GM12891 (cell line): Measurements from ENCODE around the gene GJC1.

Experiments
- DNase-seq: peaks from one replicate; pipeline ENCODE4 v3.0.0; 2011; ENCODE audit warnings: low spot score; ENCODE audit not compliant: insufficient read length
- FAIRE-seq: peaks from 2 replicates; lab custom pipeline; 2011; peaks lifted over from hg19 to GRCh38; lab: Jason Lieb, UNC
- PAX5 ChIP-seq: IDR thresholded peaks from 2 replicates; pipeline ENCODE4 v1.6.1; 2011; ENCODE audit warnings: low read length, moderate library complexity, mild to moderate bottlenecking; ENCODE audit not compliant: insufficient read depth, severe bottlenecking
- POLR2A ChIP-seq: IDR thresholded peaks from 2 replicates; pipeline ENCODE4 v1.6.1; 2011; ENCODE audit warnings: low read depth, low read length, control low read depth
- POLR2AphosphoS5 ChIP-seq: IDR thresholded peaks from 2 replicates; pipeline ENCODE4 v1.6.1; 2011; ENCODE audit warnings: low read depth, low read length, control low read depth
- POU2F2 ChIP-seq: IDR thresholded peaks from 2 replicates; pipeline ENCODE4 v1.6.1; 2011; ENCODE audit warnings: low read depth, mild to moderate bottlenecking, control low read depth, low read length, moderate library complexity
- SPI1 ChIP-seq: IDR thresholded peaks from 2 replicates; pipeline ENCODE4 v1.6.1; 2011; ENCODE audit warnings: low read depth, low read length, control low read depth
- TAF1 ChIP-seq: IDR thresholded peaks from 2 replicates; pipeline ENCODE4 v1.6.1; 2011; ENCODE audit warnings: low read depth, low read length, control low read depth

Gene GJC1

DNA sequence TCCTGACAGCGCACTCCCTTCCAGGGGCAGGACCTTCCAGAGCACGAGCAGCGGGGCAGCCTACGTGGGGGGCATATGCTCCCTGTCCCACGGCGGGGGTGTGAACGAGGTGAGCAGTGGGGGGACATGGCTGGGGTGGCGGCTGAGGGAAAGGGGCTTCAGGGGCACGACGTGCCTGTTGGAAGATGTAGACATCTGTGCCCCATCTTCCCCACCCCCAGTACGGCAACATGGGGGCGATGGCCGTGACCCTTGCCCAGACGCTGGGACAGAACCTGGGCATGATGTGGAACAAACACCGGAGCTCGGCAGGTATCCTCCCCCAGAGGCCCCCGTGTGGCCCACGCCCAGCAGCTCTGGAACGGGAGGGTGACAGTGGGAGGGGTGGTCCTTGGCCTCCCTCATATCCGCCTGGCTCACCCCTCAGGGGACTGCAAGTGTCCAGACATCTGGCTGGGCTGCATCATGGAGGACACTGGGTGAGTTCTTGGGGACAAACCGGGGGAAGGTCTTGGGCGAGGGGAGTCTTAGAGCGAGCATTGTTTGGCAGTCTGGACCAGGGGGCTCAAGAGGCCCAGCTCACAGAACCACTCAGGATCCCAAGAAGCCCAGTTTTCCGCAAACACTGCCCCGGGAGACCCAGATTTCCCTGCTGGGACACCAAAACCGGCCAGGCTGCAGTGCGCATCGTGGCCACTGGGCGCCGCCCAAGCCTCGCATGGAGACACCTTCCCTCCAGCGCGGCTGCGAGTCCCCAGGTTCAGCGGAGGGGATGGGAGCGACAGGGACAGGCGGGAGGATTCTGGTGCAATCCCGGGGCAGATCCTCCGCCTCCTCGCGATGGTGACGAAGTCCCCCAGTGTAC lies 55.6 kb downstream of the GJC1 start:
- TF ChIP-seq POLR2A (no peak), TAF1 (no peak), PAX5 (no peak), POLR2AphosphoS5 (no peak), POU2F2 (no peak), SPI1 (no peak)
- peak; percentile 96 for FAIRE-seq
- peak; percentile 95 for DNase-seq

DNA sequence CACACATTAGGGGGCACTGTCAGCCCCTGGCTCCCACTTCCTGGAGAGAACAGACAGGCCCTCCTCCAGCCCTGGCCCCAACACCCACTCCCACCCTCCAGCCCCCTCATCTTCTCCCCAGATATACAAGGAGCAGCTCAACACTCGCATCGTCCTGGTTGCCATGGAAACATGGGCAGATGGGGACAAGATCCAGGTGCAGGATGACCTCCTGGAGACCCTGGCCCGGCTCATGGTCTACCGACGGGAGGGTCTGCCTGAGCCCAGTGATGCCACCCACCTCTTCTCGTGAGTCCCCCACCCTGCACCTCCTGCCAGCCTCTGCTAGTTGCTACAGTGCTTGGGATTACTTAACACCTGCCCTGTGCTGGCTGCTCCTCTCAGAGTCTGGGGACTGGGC lies 56.9 kb downstream of the GJC1 start:
- FAIRE-seq, result no peak
- TF ChIP-seq POLR2A (no peak), TAF1 (no peak), SPI1 (no peak), POLR2AphosphoS5 (no peak), POU2F2 (no peak), PAX5 (no peak)
- no peak for DNase-seq

DNA sequence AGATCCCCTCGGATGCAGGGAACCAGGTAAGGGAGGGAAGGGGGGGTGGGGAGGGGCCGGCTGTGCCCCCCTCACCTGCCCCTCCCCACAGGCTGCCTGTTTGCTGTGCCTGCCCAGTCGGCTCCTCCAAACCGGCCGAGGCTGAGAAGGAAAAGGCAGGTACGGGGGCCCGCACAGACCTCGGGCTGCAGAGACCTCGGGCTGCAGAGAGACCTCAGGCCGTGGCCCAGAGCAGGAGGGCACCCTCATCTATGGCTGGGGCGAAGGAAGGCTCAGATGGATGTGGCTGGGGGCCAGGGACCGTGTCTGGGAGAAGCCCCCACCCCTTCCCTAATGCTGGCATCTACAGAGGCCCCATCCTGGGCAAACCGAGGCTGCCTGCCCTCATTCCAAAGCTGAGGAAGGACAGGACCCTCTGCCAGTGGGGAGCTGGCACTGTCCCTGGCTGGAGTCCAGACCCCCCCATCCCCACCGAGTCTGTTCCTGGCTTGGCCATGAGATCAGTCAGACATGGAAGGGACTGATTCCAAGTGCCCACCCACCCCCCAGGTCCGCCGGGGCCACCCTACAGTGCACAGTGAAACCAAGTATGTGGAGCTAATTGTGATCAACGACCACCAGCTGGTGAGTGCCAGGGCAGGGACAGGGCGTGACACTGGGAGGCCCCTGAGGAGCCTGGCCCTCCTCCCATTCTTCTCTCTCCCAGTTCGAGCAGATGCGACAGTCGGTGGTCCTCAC lies 57.6 kb downstream of the GJC1 start:
- no peak for TF ChIP-seq POLR2A
- no peak for TF ChIP-seq POU2F2
- TF ChIP-seq PAX5, result no peak
- TF ChIP-seq POLR2AphosphoS5, result no peak
- TF ChIP-seq TAF1, result no peak
- no peak for TF ChIP-seq SPI1
- DNase-seq (no peak), FAIRE-seq (no peak)

DNA sequence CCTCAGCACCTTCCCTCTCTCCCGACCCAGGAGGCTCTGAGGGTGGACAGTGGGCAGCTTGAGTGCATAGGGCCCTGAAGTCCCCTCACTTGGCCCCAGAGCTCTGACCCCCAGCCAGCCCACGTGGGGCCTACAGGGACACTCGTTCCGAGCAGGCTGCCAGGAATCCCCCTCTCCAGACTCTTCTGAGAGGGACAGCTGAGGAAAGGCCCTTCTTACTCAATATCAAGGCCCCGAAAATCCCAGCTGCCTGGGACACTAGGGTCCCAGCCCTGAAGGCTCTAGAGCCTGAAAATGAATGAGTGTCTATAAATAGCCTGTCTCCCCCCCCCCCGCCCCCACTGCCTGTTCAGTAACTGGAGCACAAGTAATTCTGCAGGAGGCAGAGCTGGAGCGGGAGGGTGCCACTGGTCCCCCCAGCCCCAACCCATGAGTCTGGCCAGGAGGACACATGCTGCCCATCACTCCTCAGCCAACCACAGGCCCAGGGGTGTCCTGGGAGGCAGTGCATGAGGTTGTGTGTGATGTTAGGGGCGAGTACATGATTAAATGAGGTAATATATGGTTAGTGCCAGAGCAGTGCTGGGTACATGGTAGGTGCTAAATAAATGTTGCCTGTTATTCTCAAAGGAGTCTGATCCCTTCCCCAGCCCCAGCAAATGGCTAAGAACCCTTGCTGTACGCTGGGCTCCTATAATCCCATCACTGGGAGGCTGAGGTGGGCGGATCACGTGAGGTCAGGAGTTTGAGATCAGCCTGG lies 59.7 kb downstream of the GJC1 start:
- no peak for DNase-seq
- no peak for TF ChIP-seq POU2F2
- TF ChIP-seq SPI1, result no peak
- TF ChIP-seq PAX5, result no peak
- TF ChIP-seq POLR2A, result no peak
- TF ChIP-seq POLR2AphosphoS5, result no peak
- TF ChIP-seq TAF1, result no peak
- FAIRE-seq, result no peak

DNA sequence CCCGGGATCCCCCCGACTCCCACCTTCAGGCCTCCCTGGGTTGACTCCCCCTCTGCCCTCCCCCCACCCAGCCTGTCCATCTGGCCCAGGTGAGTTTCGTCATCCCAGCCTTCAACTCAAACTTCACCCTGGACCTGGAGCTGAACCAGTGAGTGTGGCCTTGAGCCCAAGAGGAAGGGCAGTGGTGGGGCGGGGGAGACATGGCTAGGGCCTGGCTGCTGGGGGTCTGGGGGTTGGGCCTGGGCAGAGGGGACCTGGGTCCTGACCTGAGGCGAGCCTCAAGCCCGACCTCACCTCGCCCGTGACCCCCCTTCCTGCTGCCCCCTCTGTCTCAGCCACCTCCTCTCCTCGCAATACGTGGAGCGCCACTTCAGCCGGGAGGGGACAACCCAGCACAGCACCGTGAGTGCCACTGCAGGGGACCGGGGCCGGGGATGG lies 60.4 kb downstream of the GJC1 start:
- no peak for FAIRE-seq

DNA sequence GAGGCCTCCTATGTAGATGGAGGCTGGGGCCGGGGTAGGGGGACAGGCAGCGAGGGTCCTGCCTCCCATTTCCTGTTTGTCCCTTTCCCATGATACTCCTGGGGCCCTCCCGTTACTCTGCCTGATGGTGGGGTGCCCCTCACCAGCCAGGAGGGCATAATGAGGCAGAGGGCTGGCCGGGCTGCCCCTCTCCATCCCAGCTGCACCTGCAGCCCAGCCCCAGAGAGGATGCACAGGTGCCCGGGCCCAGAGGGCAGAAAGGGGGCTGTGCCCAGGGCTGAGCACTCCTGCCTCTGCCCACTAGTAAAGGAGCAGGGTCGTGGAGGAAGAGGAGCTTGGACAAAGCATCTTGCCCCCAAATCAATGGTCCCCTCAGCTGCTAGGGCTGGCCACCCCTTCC lies 60.9 kb downstream of the GJC1 start:
- DNase-seq, result no peak
- TF ChIP-seq SPI1 (no peak), POU2F2 (no peak), POLR2A (no peak), POLR2AphosphoS5 (no peak), PAX5 (no peak), TAF1 (no peak)
- FAIRE-seq, result no peak

More for the DNA sequence above, 60.4 kb downstream of the GJC1 start:
- TF ChIP-seq POLR2AphosphoS5 (no peak), PAX5 (no peak), SPI1 (no peak), POLR2A (no peak), POU2F2 (no peak), TAF1 (no peak)
- DNase-seq, result no peak

DNA sequence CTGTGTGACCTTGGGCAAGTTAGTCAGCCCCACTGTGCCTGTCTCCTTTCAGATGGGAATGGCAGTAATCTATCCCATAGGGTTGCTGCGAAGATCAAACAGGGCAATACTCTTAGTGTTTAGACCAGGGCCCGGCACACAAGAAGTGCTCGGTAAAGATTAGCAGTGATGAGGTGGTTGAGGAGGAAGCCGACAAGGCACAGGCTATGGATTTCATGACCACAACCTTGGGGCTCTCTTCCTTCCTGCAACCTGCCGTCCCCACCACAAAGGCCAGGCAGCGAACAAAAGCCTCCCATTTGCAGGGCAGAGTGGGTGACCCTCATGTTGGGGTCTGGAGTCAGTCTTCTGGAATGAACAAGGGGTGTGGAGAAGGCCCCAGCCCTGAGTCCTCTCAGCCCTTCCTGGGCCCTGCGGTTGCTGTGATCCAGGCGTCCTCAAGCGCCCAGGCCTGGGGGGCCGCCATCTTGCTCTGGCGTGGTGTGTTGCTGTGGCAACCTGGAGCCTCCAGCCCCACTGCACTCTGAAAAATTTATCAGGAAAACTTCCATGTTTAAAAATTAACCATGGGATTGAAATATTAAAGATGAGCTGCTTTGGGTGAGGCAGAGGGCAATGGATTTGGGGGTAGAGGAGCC lies 61.5 kb downstream of the GJC1 start:
- no peak for DNase-seq
- TF ChIP-seq POLR2AphosphoS5 (no peak), TAF1 (no peak), POU2F2 (no peak), SPI1 (no peak), PAX5 (no peak), POLR2A (no peak)
- FAIRE-seq, result peak; percentile 13

DNA sequence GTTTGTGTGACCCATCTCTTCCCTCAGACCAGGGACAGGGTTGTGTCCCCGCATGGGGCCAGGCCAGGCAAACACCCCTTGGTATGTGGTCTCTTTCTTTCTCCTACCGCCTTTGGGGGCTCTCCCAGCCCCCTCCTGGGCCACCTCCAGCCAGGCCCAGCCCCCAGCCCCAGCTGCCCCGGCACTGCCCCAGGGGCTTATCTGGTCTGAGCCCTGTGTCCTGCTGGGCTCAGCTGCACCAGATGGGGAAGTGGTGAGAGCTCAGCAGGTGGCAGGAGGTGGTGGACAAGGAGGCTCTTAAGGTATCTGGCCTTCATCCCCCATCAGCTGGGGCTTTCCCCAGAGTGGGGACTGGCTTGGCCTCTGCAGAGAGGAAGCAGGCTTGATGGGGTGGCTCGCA lies 62.6 kb downstream of the GJC1 start:
- FAIRE-seq (peak; percentile 20), DNase-seq (peak; percentile 43)
- peak; percentile 55 for TF ChIP-seq SPI1
- TF ChIP-seq POLR2A, result no peak
- TF ChIP-seq TAF1, result no peak

DNA sequence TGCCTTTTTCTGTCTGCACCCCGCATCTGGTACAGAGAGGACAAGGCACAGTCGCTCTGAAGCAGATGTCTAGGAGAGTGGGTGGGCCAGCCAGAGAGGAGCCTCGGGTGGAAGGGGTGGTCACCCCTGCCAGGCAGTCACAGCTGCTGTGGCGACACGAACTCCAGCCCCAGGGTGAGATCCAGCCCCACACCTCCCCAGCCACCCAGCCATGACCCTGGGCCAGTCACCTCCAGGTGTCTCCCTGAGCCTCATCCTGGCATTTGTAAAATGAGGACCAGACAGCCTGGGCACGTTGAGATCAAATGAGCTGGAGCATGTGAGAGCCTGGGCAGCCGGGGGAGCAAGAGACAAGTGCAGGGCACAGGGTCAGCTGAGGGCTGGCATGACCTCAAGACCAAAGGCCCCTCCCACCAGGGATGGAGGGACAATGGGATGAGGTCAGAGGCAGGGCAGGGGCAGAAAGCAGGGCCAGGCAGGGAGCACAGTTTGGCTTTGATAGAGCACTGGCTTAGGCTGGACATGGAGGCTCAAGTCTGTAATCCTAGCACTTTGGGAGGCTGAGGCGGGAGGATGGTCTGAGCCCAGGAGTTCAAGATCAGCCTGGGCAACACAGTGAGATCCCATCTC lies 63.6 kb downstream of the GJC1 start:
- DNase-seq, result no peak
- no peak for TF ChIP-seq TAF1
- no peak for TF ChIP-seq SPI1
- no peak for TF ChIP-seq POU2F2
- TF ChIP-seq POLR2AphosphoS5, result no peak
- no peak for TF ChIP-seq PAX5
- no peak for TF ChIP-seq POLR2A
- FAIRE-seq, result no peak
